Right renal cortex interstitium (tissue), 3 donors: ENCODE data around the gene GFM1. TPM values are rescaled to one million over a fixed set of nuclear protein-coding genes. Genes with fewer than 3 reads are reported as not detected.
A peak's percentile ranks its signal among the peaks of the same experiment; 100 is the strongest.

ENCODE experiments used
- DNase-seq, 3 donors: peaks; one replicate each; pipeline ENCODE4 v3.0.0-alpha.2; 2013; ENCODE audit warnings: low read depth in 3 of 3, low spot score in 2 of 3
- polyA plus RNA-seq, 3 donors: library from polyadenylated mRNA; unstranded; fragments of 120-200 nt; gene quantifications; one replicate each; pipeline ENCODE4 v1.2.1, GENCODE V29; 2013; ENCODE audit not compliant: insufficient read length in 3 of 3

GFM1 gene
- polyA plus RNA-seq = 10 to 100 TPM; 44.9 to 47.3 (median 46.7) TPM

GRCh38 chr3:158644345-158644908 lies at the start of gene GFM1:
GFM1 (plus strand) TSS chr3:158644527; CDS start chr3:158644635, 108 bp downstream.
- DNase-seq = peak; percentile 82 to 93 (median 90)

- DNase-seq = no peak
These were observed 43.5 kb upstream of the GFM1 start for GRCh38 chr3:158600787-158601186.

GRCh38 chr3:158602227-158602626 lies 42.1 kb upstream of the GFM1 start:
- no peak for DNase-seq

GRCh38 chr3:158617982-158618875 lies 26.1 kb upstream of the GFM1 start:
- DNase-seq = no peak

GRCh38 chr3:158625881-158626280 lies 18.4 kb upstream of the GFM1 start:
- no peak for DNase-seq

GRCh38 chr3:158631981-158632380 lies 12.3 kb upstream of the GFM1 start:
- DNase-seq = no peak

GRCh38 chr3:158640646-158641045 lies 3.7 kb upstream of the GFM1 start:
- DNase-seq = no peak

GRCh38 chr3:158642005-158642404 lies 2.3 kb upstream of the GFM1 start:
- no peak for DNase-seq

GRCh38 chr3:158642474-158643210 lies 1.7 kb upstream of the GFM1 start:
- no peak for DNase-seq

GRCh38 chr3:158649791-158650190 lies 5.5 kb downstream of the GFM1 start:
- DNase-seq = no peak

GRCh38 chr3:158651192-158651591 lies 6.9 kb downstream of the GFM1 start:
- no peak for DNase-seq

- no peak for DNase-seq
These were observed 8.1 kb downstream of the GFM1 start for GRCh38 chr3:158652463-158652862.

- DNase-seq = no peak
These were observed 14.6 kb downstream of the GFM1 start for GRCh38 chr3:158658889-158659288.

GRCh38 chr3:158659454-158660237 lies 15.3 kb downstream of the GFM1 start:
- peak; percentile 13 to 27 (median 23) for DNase-seq

GRCh38 chr3:158660711-158661110 lies 16.4 kb downstream of the GFM1 start:
- DNase-seq = no peak

GRCh38 chr3:158663246-158663645 lies 18.9 kb downstream of the GFM1 start:
- DNase-seq = no peak

- DNase-seq = no peak
These were observed 19.5 kb downstream of the GFM1 start for GRCh38 chr3:158663832-158664231.

GRCh38 chr3:158666416-158666815 lies 22.1 kb downstream of the GFM1 start:
- DNase-seq = no peak

GRCh38 chr3:158668506-158668905 lies 24.2 kb downstream of the GFM1 start:
- DNase-seq = no peak

GRCh38 chr3:158671821-158672214 lies 27.5 kb downstream of the GFM1 start:
- DNase-seq = peak; percentile 1 to 5 (median 2)
